HEK293 (cell line): ENCODE measurements around the gene SLC1A2.

Experiments
- SETDB1 ChIP-seq: IDR thresholded peaks from one replicate; pipeline ENCODE4 v1.6.1; 2017; ENCODE audit warnings: mild to moderate bottlenecking, low read length, moderate library complexity, mixed read lengths; ENCODE audit not compliant: insufficient read length
- ZBTB6 ChIP-seq: fragments of 450-650 bp; formaldehyde crosslinking; IDR thresholded peaks from 2 replicates; pipeline ENCODE4 v1.5.1; 2017; ENCODE audit warnings: missing biosample characterization, missing genetic modification characterization
- ZNF146 ChIP-seq: fragments of 450-650 bp; formaldehyde crosslinking; IDR thresholded peaks from 2 replicates; pipeline ENCODE4 v1.5.1; 2016; ENCODE audit warnings: missing biosample characterization, missing genetic modification characterization

GRCh38 chr11:35458846-35459245 is 39.5 kb upstream of the SLC1A2 start:
- no peak for TF ChIP-seq ZNF146 (tag by site-specific recombination)
- no peak for TF ChIP-seq ZBTB6 (tag by site-specific recombination)
- no peak for TF ChIP-seq SETDB1
